GM13976 (cell line): Measurements from ENCODE around the gene RPS14.

ENCODE experiments used
- DNase-seq: peaks from one replicate; pipeline ENCODE4 v3.0.0; 2012; ENCODE audit warnings: low spot score
- in situ Hi-C: fragments of 300-500 bp; cut with MboI; formaldehyde crosslinking; loops from one replicate; pipeline ENCODE4 v1.12.0; 2022; ENCODE audit warnings: low sequenced_read_pairs, mixed read lengths, inconsistent platforms; ENCODE audit not compliant: unreplicated experiment
- TF ChIP-seq, protein P1 (sequence below): IDR thresholded peaks from 2 replicates; pipeline ENCODE4 v1.5.1; 2012; ENCODE audit warnings: borderline replicate concordance, mild to moderate bottlenecking; ENCODE audit not compliant: insufficient read depth; ENCODE audit errors: extremely low read depth, missing control alignments, control extremely low read depth

RPS14 gene

DNA sequence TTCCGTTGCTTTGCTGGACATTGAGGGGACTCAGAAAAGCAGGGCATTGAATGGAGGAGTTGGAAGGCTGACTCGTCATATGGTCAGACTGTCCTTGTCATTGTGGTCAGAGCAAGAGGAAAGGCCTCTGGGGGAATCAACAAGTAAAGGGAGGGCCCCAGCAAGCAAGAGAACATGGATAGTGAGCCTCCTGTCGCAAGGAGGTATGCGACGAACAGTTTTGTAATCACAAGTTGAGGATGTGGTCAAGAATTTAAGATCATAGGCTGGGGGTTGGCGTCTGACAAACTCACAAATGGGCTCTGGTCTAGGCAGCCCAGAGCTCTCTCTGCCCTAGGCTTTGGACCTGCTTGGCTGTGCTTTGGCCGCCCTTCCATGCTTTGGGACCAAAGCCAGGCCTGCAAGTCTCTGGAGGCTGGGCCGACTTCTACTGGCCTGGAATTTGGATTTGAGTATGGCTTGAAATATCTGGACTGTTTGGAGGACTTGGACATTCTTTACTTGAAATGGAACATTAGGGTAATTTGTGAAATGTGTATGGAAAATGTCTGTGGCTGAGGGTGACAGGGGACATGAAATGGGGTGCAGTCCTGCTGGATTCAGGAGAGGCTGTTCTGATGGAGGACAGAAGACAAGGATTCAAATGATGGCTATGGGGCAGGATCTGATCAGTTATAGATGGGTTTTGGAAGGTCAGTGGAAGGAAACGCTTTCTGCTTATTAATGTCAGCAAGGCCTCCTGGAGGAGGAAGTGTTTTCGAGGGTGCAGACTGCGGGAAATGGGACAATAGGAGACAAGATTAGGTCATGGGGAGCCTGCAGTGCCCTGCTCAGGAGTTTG, 39.2 kb upstream of the RPS14 start:
- DNase-seq = no peak
- TF ChIP-seq, protein P1, sequence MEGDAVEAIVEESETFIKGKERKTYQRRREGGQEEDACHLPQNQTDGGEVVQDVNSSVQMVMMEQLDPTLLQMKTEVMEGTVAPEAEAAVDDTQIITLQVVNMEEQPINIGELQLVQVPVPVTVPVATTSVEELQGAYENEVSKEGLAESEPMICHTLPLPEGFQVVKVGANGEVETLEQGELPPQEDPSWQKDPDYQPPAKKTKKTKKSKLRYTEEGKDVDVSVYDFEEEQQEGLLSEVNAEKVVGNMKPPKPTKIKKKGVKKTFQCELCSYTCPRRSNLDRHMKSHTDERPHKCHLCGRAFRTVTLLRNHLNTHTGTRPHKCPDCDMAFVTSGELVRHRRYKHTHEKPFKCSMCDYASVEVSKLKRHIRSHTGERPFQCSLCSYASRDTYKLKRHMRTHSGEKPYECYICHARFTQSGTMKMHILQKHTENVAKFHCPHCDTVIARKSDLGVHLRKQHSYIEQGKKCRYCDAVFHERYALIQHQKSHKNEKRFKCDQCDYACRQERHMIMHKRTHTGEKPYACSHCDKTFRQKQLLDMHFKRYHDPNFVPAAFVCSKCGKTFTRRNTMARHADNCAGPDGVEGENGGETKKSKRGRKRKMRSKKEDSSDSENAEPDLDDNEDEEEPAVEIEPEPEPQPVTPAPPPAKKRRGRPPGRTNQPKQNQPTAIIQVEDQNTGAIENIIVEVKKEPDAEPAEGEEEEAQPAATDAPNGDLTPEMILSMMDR = no peak
- in situ Hi-C loops = no loop called here

- DNase-seq = no peak
- TF ChIP-seq, protein P1 = peak; percentile 27
- in situ Hi-C loops = no loop called here
Observed at GRCh38 chr5:150487199-150488061, 37.9 kb upstream of the RPS14 start.

DNA sequence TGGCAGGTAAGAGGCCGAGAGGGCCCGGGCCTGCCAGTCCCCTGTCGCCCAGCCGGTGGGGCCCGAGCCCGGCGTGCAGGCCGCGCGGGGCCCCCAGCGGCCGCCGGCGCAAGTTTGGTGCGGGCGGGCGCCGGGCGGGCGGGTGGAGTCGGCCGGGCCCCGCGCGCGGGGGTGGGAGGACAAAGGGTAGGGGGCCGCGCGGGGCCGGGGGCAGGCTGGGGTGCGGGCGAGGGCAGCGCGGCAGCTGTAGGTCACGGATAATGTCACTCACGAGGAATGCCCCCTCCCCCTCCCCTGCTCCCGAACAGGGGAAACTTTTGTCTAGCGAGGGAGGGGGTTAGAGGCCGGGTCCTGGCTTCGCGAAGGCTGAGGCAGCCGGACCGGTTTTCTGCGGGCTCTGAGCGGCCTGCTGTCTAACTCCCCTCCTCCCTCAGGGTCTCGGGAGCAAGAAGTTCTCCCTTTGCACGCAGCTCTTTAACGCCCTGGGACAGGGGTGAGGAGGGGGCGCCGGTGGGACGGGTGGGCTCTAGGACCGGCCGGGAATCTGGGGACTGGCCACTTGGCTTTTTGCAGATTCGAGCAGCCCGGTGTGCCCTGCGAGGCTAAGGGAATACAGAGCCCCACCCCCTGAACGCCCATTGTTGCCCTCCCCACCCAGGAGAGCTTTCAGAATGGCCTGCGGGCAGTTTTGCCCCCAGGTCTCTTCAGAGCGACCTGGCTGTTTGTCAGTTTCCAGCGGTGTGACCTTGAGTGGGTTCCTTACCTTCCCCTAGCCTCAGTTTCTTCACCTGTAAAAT, 37.1 kb upstream of the RPS14 start:
- TF ChIP-seq, protein P1 = no peak
- in situ Hi-C loops = no loop called here
- peak; percentile 64 for DNase-seq

- in situ Hi-C loops = no loop called here
- TF ChIP-seq, protein P1 = no peak
- peak; percentile 72 for DNase-seq
Observed at GRCh38 chr5:150485693-150486401, 36.3 kb upstream of the RPS14 start.

DNA sequence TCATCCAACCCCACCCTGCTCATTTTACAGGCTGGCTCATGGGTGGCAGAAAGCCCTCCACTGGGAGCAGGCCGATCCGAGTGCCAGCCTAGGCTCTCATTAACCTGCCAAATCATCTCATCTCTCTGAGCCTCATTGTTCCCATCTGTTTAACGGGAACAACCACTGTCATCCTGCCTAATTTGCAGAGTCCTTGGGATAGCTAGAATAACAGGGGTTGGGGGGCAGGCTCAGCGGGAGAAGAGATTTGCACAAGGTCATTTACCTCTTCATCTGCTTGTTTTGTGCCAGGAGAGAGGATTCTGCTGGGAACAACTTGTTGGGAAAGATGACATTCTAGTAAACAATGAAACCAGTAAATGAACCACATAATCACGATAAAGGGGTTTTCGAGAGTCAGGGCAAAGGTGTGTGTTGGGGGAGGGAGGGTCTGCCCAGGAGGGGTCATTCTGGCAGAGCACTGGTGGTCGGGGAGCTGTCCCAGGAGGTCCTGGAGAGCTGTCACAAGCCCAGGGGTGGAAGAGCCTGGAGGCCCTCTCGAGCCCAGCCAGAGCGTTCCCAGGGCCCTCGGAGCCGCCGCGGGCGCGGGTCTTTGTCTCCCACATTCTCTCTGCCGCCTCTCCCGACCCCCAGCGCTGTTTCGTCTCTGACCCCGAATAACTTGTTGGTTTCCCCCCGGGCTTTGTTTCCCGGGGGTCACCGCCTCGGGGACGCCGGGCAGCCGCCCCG, 35.6 kb upstream of the RPS14 start:
- DNase-seq = peak; percentile 45
- TF ChIP-seq, protein P1 = no peak
- in situ Hi-C loops = no loop called here
